GM19025 (cell line): Measurements from ENCODE around the gene ARAP1.

Experiments
- ATAC-seq: cut with Tn5 transposase; IDR thresholded peaks from one replicate; pipeline ENCODE4 v1.9.1; 2021; ENCODE audit warnings: mild to moderate bottlenecking, low read depth, moderate library complexity; ENCODE audit not compliant: unreplicated experiment

The ARAP1 gene

GRCh38 chr11:72688929-72689328 is 63.3 kb downstream of the ARAP1 start:
- ATAC-seq, result no peak

GRCh38 chr11:72688486-72688885 is 63.7 kb downstream of the ARAP1 start:
- ATAC-seq, result no peak

- ATAC-seq, result no peak
These were observed 64.9 kb downstream of the ARAP1 start for GRCh38 chr11:72687326-72687725.

- no peak for ATAC-seq
These were observed 65.5 kb downstream of the ARAP1 start for GRCh38 chr11:72686639-72687220.

GRCh38 chr11:72685560-72686480 is 66.4 kb downstream of the ARAP1 start:
- ATAC-seq, result no peak

- no peak for ATAC-seq
These were observed 67.8 kb downstream of the ARAP1 start for GRCh38 chr11:72684236-72684912.

- ATAC-seq, result no peak
These were observed 68.4 kb downstream of the ARAP1 start for GRCh38 chr11:72683782-72684200.

- no peak for ATAC-seq
These were observed 69.4 kb downstream of the ARAP1 start for GRCh38 chr11:72682858-72683243.

GRCh38 chr11:72682238-72682857 is 69.9 kb downstream of the ARAP1 start:
- ATAC-seq, result no peak

GRCh38 chr11:72681226-72682153 is 70.7 kb downstream of the ARAP1 start:
- ATAC-seq, result no peak

GRCh38 chr11:72680624-72681158 is 71.5 kb downstream of the ARAP1 start:
- no peak for ATAC-seq

GRCh38 chr11:72679869-72680268 is 72.3 kb downstream of the ARAP1 start:
- no peak for ATAC-seq

GRCh38 chr11:72678524-72678923 is 73.7 kb downstream of the ARAP1 start:
- ATAC-seq, result no peak

- ATAC-seq, result no peak
These were observed 75.3 kb downstream of the ARAP1 start for GRCh38 chr11:72676861-72677341.

GRCh38 chr11:72675221-72675620 is 77.0 kb downstream of the ARAP1 start:
- no peak for ATAC-seq

- ATAC-seq, result no peak
These were observed 78.0 kb downstream of the ARAP1 start, which contains the start of gene PDE2A for GRCh38 chr11:72673943-72674828. Gene PDE2A (minus strand): TSS chr11:72674422. CDS start chr11:72674207, 215 bp downstream.

GRCh38 chr11:72673284-72673942 is 78.8 kb downstream of the ARAP1 start:
- no peak for ATAC-seq
